AG09309 (cell line): ENCODE measurements around the gene SLC35A4.

Experiments
- DNase-seq: peaks from one replicate; pipeline ENCODE4 v3.0.0-alpha.2; 2010; ENCODE audit warnings: low read depth
- H3K4me3 ChIP-seq: 2 replicates; pipeline ENCODE4 v1.5.1; 2011; ENCODE audit warnings: mild to moderate bottlenecking, low read depth, low read length, moderate library complexity; ENCODE audit not compliant: control insufficient read depth
- CTCF ChIP-seq: IDR thresholded peaks from 2 replicates; pipeline ENCODE4 v1.5.1; 2011; ENCODE audit warnings: mild to moderate bottlenecking, low read depth, low read length, inconsistent platforms; ENCODE audit not compliant: insufficient read depth, control insufficient read depth; ENCODE audit errors: missing control alignments

SLC35A4 gene

DNA sequence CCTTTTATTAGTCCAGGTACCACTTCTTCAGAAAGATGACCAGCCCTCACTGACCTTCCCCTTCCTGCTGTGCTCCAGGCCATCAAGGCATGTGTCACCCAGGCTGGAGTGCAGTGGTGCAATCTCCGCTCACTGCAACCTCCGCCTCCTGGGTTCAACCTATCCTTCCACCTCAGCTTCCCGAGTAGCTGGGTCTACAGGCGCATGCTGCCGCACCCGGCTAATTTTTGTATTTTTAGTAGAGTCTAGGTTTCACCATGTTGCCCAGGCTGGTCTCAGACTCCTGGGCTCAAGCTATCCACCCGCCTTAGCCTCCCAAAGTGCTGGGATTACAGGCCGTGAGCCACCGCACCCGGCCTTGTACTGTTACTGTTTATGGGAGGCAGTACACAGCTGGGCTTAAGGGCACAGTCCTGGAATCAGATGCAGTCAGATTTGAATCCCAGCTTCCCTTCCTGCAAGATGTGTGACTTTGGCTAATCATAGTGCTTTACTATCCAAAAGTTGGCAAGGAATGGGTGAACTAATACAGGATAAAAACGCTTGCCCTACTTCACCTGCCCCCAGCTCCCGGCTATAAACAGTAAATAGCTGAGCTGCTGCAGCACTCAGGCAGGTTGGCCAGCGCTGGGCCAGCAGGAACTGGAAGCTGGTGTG, 17.6 kb upstream of the SLC35A4 start:
- DNase-seq, result no peak
- no peak for TF ChIP-seq CTCF
- no peak overlapping the region for H3K4me3 ChIP-seq

GRCh38 chr5:140547508-140548299, 16.9 kb upstream of the SLC35A4 start, which contains the start of gene EIF4EBP3:
Gene EIF4EBP3, plus strand, starts transcription at chr5:140547662. Its CDS starts 76 bp downstream, at chr5:140547738.
- DNase-seq, result peak; percentile 83
- peak within 1 kb of the TSS; percentile 44 for H3K4me3 ChIP-seq
- peak; percentile 55 for TF ChIP-seq CTCF

- no peak for DNase-seq
- H3K4me3 ChIP-seq, result peak overlapping the region; percentile 44
- no peak for TF ChIP-seq CTCF
Observed at GRCh38 chr5:140548300-140548688, 16.3 kb upstream of the SLC35A4 start.

- TF ChIP-seq CTCF, result no peak
- no peak overlapping the region for H3K4me3 ChIP-seq
- DNase-seq, result no peak
Observed at GRCh38 chr5:140548791-140549190, 15.8 kb upstream of the SLC35A4 start.

DNA sequence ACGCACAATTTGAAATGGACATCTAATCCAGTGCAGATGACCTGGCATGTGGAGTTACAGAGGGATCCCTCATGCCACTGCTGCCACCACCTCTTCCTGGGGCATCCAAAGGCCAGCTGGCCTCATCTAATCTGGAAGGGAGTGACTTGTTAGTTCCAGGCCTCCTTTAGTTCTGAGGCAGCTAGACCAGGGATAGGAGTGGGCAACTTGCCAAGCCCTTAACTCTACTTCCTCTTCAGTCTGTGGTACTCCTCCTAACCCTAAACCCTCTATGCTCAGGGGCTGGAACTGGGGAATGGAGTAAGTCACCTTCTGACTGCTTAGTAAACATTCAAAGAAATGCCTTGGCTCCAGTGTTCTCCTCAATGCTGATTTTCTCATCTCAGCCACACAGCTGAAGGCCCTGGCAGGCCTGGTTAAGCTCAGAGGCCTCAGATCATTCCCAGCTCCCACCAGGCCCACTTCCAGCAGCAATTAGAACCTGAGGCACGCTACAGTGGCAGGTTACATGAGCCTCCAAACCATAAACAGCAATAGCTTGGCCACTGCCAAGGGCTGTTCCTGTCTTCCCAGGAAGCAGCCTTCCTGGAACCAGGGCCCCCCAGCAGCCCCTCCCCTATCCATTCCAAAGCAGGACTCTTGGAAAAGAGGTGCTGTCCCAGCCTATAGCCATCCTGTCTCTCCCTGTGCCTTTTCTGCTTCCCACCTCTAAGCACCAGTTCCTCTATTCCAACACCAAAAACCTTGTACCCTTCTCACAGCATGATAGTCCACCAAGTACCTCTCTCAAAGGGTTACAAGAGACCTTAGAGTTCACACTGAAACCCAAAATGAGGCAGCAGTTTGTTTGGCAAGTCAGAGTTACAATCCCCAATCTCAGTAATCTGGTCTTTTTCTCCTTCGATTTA, 15.1 kb upstream of the SLC35A4 start:
- no peak overlapping the region for H3K4me3 ChIP-seq
- TF ChIP-seq CTCF, result no peak
- no peak for DNase-seq
